ENCODE measurements around the gene RASGRP4.

GRCh38 chr19:38370299-38370698, 55.7 kb downstream of the RASGRP4 start:
- TF ChIP-seq ZNF560 (tag by site-specific recombination; IDR thresholded peaks at IDR 0.05; ENCODE audit: borderline replicate concordance) (no peak), REPIN1 (tag by site-specific recombination; IDR thresholded peaks at IDR 0.05; ENCODE audit: low read depth) (no peak), CTCF (tag by site-specific recombination; IDR thresholded peaks at IDR 0.05) (no peak), HOXC10 (CRISPR knock-in tag; IDR thresholded peaks at IDR 0.05) (no peak)
- TF ChIP-seq, protein P1, sequence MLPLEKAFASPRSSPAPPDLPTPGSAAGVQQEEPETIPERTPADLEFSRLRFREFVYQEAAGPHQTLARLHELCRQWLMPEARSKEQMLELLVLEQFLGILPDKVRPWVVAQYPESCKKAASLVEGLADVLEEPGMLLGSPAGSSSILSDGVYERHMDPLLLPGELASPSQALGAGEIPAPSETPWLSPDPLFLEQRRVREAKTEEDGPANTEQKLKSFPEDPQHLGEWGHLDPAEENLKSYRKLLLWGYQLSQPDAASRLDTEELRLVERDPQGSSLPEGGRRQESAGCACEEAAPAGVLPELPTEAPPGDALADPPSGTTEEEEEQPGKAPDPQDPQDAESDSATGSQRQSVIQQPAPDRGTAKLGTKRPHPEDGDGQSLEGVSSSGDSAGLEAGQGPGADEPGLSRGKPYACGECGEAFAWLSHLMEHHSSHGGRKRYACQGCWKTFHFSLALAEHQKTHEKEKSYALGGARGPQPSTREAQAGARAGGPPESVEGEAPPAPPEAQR (tag by site-specific recombination; IDR thresholded peaks at IDR 0.05): no peak
